ENCODE data around the gene ACTG2. TPM values are rescaled to one million over a fixed set of nuclear protein-coding genes. Genes with fewer than 3 reads are reported as not detected.

ACTG2 gene
- total RNA-seq: 100 to 1,000 TPM; 251 to 325 TPM

DNA sequence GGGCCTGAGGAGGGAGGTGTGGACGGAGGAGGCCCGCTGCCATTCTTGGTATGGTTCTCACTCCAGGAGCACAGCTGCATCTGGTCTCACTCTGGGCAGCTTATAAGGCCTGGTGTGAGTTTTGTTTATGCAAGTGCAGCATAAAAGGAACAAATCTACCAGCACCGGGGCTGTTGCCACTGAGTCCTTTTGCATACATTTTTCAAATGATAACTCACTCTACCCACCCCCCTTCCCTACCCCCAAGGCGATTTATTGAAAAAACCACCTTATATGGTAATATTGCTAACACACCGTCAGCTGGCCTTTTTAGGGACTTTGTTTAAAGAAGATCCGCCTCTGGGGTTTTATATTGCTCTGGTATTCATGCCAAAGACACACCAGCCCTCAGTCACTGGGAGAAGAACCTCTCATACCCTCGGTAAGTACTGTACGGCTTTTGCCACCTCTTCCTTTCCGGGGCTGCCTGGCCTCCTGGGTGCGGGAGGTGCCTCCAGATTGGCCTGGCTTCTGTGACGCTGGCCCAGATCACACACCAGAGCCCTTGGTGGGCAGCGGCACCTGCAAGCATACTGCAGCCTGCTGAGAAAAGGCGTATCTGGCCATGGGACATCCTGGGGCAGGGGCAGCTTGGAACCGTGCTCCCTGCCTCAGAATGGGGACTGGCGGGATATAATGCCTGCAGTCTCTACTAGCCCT is at the start of gene ACTG2:
Gene ACTG2 (plus strand): TSS at position 378 of the 699 bp plus-strand sequence. CDS start 8,304 bp downstream, outside the sequence.
- H3K27ac ChIP-seq: peak within 1 kb of the TSS; percentile 85 to 93
- no peaks in the 10 kb centered on the region for H3K9me3 ChIP-seq
- peak within 1 kb of the TSS; percentile 76 for H3K4me3 ChIP-seq
- H3K27me3 ChIP-seq (replicated peaks; ENCODE audit: insufficient read depth): no peaks in the 10 kb centered on the region
- no peaks in the 10 kb centered on the region for H3K36me3 ChIP-seq
- no peak for DNase-seq (ENCODE audit: low spot score)
- H3K4me1 ChIP-seq (ENCODE audit: control insufficient read depth in 1 of 2, low read depth in 2 of 2): peaks cover 15 to 63% of the 10 kb centered on the region in 2 donors
- ATAC-seq (ENCODE audit: insufficient number of reproducible peaks, low FRiP score, low read depth): peak; percentile 53
- TF ChIP-seq, protein P1, sequence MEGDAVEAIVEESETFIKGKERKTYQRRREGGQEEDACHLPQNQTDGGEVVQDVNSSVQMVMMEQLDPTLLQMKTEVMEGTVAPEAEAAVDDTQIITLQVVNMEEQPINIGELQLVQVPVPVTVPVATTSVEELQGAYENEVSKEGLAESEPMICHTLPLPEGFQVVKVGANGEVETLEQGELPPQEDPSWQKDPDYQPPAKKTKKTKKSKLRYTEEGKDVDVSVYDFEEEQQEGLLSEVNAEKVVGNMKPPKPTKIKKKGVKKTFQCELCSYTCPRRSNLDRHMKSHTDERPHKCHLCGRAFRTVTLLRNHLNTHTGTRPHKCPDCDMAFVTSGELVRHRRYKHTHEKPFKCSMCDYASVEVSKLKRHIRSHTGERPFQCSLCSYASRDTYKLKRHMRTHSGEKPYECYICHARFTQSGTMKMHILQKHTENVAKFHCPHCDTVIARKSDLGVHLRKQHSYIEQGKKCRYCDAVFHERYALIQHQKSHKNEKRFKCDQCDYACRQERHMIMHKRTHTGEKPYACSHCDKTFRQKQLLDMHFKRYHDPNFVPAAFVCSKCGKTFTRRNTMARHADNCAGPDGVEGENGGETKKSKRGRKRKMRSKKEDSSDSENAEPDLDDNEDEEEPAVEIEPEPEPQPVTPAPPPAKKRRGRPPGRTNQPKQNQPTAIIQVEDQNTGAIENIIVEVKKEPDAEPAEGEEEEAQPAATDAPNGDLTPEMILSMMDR (IDR thresholded peaks at IDR 0.05): no peak

DNA sequence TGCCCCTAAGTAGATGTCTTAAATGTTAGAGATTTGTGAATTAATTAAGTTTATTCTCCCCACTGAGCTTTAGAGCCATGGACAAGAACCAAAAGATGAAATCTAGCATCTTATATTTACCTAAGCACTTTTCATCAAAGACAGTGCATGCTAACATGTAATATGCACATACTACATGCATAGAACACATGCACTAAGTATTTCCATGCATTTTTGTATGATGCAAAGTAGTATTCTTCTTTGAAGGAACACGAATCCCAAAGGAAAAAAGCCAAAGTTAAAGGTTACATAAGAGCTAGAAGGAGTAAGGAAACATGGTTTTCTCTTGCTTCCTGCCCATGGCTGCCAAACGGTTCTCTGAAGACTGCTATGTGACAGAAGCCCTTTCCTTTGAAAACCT is 48.7 kb upstream of the ACTG2 start:
- Histone ChIP-seq H3K27me3 (replicated peaks; ENCODE audit: insufficient read depth) (no peaks in the 10 kb centered on the region), H3K4me1 (ENCODE audit: control insufficient read depth in 1 of 2, low read depth in 2 of 2) (peaks cover 4% of the 10 kb centered on the region in 2 donors), H3K9me3 (no peaks in the 10 kb centered on the region), H3K36me3 (peaks cover 38% of the 10 kb centered on the region), H3K4me3 (no peak overlapping the region), H3K27ac (no peak overlapping the region)
- ATAC-seq (ENCODE audit: insufficient number of reproducible peaks, low FRiP score, low read depth) (no peak), DNase-seq (ENCODE audit: low spot score) (no peak)
- TF ChIP-seq, protein P1 (IDR thresholded peaks at IDR 0.05): no peak

DNA sequence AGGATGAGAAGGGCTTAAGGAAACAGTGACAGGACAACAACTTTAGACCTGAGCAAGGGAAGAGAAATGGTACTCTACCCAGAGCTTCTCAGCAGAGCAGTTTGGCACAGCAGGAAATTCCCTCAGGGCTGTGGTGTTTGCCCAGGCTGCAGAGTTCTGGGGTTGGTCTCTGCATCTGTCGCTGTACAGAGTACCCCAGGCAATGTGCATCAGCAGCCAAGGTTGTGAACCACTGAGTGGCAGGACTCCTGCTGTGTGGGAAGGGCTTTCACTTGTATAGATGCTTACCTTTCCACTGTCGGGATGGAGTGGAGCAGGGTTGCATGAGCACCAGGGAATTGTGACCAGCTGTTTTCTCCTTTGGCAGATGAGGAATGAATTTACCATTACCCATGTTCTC is 42.8 kb upstream of the ACTG2 start:
- Histone ChIP-seq H3K4me1 (ENCODE audit: control insufficient read depth in 1 of 2, low read depth in 2 of 2) (peaks cover 0 to 4% of the 10 kb centered on the region in 2 donors), H3K27ac (no peak overlapping the region), H3K36me3 (peaks cover 58% of the 10 kb centered on the region), H3K9me3 (no peaks in the 10 kb centered on the region), H3K27me3 (replicated peaks; ENCODE audit: insufficient read depth) (no peaks in the 10 kb centered on the region), H3K4me3 (no peak overlapping the region)
- TF ChIP-seq, protein P1 (IDR thresholded peaks at IDR 0.05): no peak
- no peak for DNase-seq (ENCODE audit: low spot score)
- ATAC-seq (ENCODE audit: insufficient number of reproducible peaks, low FRiP score, low read depth): no peak

DNA sequence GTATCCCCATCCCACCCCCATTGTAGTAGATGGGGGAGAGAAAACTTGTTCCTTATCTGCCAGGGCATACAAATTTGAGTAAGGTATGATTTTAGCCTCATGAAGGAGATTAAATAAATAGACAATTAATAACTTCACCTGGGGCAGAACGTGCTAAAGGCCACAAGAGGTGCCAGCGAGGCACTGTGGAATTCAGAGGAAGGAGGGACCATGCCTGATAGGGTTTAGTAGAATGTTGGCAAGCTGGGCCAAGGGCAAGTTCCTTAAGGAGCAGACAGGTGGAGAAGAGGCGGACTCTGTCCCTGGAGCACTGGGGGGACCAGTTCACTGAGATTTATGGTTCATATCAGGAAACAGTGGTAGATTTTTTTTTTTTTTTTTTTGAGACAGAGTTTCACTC is 41.5 kb upstream of the ACTG2 start:
- H3K36me3 ChIP-seq: peaks cover 54% of the 10 kb centered on the region
- no peaks in the 10 kb centered on the region for H3K27me3 ChIP-seq (replicated peaks; ENCODE audit: insufficient read depth)
- no peak overlapping the region for H3K27ac ChIP-seq
- no peaks in the 10 kb centered on the region for H3K9me3 ChIP-seq
- ATAC-seq (ENCODE audit: insufficient number of reproducible peaks, low FRiP score, low read depth): no peak
- no peak overlapping the region for H3K4me3 ChIP-seq
- peaks cover 0 to 4% of the 10 kb centered on the region in 2 donors for H3K4me1 ChIP-seq (ENCODE audit: control insufficient read depth in 1 of 2, low read depth in 2 of 2)
- no peak for DNase-seq (ENCODE audit: low spot score)
- TF ChIP-seq, protein P1 (IDR thresholded peaks at IDR 0.05): no peak

DNA sequence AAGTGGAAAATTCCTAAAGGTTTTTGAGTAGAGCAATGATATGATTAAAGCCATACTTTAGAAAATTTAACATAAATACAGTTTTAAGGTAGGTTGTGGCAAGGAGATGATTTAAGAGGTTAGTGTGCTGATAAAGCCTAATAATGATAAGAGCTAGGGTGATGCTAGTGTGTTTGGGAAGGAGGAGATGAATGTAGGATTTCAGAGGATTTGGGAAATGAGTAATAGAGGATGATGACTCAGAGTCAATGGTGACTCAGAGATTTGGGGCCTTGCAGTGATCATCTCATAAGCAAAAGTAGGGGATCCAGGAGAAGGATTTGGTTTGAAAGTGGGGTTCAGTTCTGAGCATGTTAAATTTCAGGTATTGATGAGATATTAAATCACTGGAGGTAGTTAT is 40.8 kb upstream of the ACTG2 start:
- TF ChIP-seq, protein P1 (IDR thresholded peaks at IDR 0.05): no peak
- H3K4me1 ChIP-seq (ENCODE audit: control insufficient read depth in 1 of 2, low read depth in 2 of 2): peaks cover 0 to 4% of the 10 kb centered on the region in 2 donors
- H3K4me3 ChIP-seq: no peak overlapping the region
- peaks cover 52% of the 10 kb centered on the region for H3K36me3 ChIP-seq
- ATAC-seq (ENCODE audit: insufficient number of reproducible peaks, low FRiP score, low read depth): no peak
- no peaks in the 10 kb centered on the region for H3K27me3 ChIP-seq (replicated peaks; ENCODE audit: insufficient read depth)
- DNase-seq (ENCODE audit: low spot score): no peak
- H3K27ac ChIP-seq: no peak overlapping the region
- no peaks in the 10 kb centered on the region for H3K9me3 ChIP-seq

Data from thoracic aorta (tissue), 2 donors.